ENCODE data around the gene TNFRSF8.

- no peak for TF ChIP-seq POLR2AphosphoS5 (IDR thresholded peaks at IDR 0.05)
- TF ChIP-seq CTCF (IDR thresholded peaks at IDR 0.05 in 8 of 11, conservative IDR thresholded peaks at IDR 0.05 in 3 of 11): no peak
- TF ChIP-seq POLR2A (IDR thresholded peaks at IDR 0.05): no peak
Observed at GRCh38 chr1:12097321-12097720, 34.2 kb downstream of the TNFRSF8 start.

All from spleen (tissue), 7 donors.